ENCODE measurements around the gene KRT17.
"Not testable (repeated sequence)": the region's sequence is repeated elsewhere in the genome, so short reads cannot be mapped to it uniquely, and the experiment has no call there.

KRT17 gene

DNA sequence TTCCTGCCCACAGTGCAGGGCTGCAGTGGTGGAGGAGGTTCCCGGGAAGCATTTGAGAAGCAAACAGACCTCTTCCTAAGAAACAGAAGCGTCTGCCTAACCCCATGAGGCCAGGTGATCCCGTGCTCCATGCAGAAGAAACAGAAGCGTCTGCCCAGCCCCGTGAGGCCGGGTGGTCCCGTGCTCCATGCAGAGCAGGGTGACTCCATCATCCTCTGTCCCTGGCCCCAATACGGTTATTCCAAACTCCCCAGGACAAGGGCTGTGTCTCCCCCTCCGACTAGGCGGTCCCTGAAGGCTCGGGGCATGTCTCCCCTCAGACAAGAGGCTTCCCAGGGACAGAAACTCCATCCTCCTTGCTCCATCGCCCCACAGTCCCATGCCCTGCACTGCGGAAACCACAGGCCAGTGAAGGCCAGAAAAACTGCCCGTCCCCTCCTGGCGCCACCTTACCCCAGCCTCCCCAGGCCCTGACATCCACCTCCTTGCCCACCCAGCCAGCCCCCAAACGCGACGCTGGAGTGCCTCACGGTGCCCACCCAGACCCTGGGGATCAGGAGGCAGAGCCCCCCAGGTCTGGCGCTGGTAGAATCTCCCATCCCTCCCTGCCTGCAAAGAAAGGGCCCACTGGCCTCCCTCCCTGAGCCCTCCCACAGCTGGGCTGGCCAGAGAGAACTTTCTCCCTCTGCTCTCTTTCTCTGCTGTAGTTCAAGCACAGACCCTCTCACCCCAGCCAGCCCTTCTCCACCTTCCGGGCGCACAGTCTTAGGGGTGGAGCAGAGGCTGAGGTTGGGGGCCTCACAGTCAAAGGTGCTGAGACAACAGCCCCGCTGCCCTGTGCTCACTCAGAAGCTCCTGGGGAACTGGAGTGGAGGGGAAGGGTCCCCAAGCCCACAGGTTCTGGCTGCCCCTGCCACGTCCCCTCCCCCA lies 30.6 kb upstream of the KRT17 start:
- H3K4me3 ChIP-seq (ENCODE audit: low read depth, low read length) = no peak overlapping the region

DNA sequence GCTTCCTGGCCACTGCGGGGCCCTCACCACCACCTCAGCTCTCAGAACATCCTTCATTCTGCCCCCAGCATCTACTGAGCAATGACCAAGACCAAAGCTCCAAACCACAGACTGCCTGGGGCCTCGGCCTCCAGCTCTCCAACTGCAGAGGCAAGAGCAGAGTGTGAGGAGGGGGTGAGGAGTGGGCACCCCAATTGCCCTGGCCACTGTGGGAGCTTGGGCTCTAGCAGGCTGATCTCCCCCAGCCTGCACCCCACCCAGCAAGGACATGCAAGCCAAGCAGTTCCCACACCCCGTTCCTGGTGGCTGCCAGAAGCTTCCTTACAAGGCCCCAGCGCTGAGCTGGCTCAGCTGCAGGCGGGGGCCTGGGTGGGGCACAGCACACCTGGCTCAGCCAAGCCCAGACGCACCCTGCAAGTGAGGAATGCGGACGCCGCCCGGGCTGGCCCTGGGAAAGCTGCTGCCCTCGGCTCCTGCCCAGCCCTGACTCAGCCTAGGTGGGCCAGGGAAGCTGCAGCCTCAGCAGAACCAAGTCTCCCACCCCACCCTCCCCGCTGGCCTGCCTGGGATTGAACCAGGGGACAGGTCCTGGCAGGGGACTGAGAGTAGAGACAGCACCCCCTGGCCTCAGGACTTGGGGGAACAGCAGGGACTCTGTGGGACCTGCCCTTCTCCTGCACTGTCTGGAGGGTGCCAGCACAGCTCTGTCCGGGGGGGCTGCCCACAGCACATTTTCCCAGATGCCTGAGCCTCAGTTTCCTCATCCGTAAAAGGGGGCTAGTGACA lies 29.7 kb upstream of the KRT17 start:
- H3K4me3 ChIP-seq (ENCODE audit: low read depth, low read length) = no peak overlapping the region

DNA sequence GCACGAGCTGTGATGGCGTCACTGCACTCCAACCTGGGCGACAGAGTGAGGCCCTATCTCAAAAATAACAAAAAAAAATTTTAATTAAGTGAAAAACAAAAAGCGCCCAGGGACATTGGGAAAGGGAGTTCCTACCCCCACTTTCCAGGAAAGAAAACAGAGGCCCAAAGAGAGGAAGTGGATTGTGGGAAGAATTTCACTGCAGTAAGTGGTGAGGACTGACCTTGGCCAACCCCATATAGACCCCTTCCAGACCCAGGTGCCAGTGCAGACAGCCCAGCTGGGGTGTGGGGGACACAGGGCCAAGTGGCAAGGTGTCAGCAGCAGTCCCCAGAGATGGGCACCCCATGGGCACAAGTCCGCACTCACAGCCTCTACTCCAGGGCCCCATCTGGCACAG lies 29.0 kb upstream of the KRT17 start:
- no peak overlapping the region for H3K4me3 ChIP-seq (ENCODE audit: low read depth, low read length)

DNA sequence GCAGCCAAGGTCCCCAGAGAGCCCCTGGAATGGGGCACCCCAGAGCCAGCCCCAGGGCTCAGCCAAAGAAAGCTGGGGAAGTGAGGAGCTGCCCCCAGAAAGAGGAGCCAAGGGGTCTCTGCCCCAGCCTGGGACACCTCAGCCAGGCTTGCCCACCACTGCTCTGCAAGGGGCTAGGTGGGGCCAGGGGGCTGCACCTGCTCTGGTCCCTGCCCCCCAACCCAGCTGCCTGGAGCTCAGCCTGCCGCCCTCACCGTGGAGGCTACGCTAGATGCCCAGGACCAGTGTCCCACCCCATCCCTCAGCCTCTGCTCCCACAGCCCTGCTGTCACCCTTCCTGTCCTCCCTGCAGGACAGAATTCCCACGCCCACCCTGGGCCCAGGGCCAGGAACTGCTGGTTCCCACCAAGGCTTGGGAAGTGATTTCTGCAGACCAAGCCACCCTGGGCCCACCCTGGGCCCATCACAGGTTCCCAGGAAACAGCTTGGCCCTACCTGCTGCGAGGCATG lies 28.1 kb upstream of the KRT17 start:
- H3K4me3 ChIP-seq (ENCODE audit: low read depth, low read length) = no peak overlapping the region

DNA sequence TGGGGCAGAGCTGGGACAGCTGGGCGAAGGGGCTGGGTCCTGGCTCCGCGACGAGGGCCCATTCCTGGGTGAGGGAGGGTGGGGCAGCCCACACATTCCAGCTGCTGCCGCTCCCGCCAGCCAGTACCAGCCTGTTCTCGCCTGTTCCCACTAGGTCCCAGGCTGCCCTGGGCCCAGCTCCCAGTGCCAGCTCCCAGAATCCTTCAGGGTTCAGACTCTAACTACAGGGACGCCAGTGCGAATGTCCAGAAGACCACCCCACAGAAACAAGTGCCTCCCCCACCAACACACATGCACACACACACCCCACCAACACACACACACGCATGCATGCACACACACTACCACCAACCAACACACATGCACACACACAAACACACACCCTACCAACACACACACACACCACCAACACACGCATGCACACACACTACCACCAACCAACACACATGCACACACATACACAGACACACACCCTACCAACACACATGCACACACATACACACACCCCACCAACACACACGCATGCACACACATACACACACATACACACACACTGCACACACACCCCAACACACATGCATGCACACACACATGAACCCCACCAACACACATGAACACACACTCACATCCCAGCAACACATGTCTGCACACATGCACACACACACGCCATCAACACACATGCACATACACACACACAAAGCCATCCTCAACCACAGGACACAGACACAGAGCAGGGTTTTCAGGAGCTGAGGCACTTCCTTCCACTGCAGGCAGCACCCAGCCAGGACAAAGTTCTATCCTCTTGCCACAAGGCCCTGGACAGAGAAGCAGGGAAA lies 27.5 kb upstream of the KRT17 start:
- no peak overlapping the region for H3K4me3 ChIP-seq (ENCODE audit: low read depth, low read length)

DNA sequence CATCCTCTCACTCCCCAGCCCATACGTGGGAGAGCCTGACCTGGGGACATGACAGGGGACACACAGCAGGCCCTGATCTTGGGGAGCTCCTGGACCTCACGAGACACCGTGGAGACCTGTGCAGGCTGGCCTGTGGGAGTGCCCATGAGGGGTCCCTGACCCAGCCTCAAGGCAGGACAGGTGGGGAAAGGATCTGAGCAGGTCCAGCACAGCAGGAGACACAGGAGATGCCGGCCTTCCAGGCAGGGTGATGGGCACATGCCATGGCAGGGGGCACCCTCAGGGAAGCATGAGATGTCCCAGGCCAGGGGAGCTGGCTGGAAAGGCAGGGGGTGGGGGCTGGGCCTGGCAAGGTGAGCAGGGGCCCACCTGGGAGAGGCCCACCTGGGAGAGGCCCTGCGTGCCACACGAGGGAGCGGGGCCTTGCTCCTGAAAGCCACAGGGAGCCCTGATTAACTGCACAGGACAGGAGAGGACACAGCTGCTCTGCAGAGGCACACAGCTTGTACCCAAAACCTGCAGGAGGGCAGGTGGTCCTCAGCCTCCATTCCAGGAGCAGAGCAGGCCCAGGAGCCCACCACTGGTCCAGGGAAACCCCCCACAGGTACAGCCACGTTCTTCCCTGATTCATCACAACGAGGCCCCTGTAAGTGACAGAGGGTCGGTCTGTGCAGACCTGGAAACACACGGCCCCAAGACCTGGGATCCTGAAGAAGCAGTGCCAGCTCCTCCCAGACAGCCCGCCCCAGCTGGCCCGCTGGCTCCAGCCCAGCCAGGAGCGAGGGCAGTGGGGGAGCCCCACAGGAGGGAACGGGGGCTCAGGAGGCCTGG lies 26.6 kb upstream of the KRT17 start:
- H3K4me3 ChIP-seq (ENCODE audit: low read depth, low read length) = no peak overlapping the region

DNA sequence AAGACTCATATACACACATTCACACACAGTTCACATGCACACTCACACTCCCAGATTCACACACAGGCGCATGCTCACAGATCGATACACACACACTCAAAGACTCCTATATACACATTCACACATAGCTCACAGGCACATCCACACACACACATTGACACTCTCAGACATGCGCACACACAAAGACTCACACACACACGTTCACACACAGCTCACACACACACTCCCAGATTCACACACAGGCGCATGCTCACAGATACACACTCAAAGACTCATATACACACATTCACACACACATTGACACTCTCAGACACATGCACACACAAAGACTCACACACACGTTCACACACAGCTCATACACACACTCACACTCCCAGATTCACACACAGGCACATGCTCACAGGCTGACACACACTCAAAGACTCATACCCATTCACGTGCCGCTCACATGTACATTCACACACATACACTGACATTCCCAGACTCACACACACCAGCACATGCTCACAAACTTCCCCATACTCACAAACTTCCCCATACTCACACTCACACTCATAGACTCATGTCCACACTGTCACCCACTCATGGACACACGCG lies 25.6 kb upstream of the KRT17 start:
- H3K4me3 ChIP-seq (ENCODE audit: low read depth, low read length) = no peak overlapping the region

DNA sequence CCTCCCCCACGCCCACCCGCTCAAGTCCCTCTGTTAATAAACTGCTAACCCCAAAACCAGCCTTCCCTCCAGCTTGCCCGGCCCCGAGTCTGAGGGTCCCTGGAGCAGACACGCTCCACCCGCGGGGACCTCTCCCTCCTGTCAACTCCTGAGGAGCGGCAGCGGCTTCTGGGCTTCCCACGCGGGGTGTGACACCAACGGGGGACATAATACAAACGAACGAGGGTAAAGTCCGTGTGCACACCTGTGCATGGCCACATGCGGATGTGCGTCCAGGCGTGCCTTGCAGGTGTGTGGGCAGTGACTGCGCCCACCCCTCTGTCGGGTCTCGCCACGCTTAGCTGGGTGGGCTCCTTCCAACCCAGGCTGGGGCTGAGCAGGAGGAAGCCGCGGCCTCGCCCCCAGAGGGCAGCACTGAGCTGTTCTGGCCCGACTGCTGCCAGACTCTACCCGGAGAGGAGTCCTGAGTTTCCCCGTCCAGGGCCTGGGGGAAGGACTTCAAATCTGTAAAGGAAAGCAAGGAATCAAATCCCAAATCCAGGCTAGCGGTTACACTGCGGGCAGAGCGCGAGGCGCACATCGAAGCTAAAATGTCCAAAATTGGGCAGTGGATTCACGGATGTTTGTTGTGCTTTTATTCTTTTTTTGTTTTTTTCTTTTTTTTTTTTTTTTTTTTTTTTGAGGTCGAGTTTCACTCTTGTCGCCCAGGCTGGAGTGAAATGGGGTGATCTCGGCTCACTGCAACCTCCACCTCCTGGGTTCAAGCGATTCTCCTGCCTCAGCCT lies 24.2 kb upstream of the KRT17 start:
- H3K4me3 ChIP-seq (ENCODE audit: low read depth, low read length) = peak overlapping the region; percentile 45

DNA sequence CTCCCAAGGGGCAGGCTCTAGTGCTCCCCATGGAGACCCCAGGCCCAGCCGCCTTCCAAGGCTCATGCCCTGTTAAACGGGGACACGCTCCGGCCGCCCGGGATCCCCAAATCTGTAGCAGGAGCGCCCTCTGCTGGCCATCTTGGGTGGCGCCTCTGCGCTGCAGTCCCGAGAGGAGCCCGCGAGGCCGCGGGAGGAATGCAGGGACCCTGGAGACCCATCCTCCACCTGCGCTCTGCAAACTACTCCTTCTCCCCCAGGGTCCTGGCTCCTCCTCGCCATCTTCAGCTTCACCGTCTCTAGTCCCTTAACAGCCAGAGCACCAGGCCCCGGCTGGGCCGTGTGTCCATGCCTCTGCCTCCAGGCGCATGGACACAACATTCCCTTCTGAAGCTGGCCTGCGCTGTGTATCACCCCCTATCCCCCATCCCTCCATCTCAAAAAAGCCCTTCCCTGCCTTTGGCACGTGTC lies 23.6 kb upstream of the KRT17 start:
- peak overlapping the region; percentile 45 for H3K4me3 ChIP-seq (ENCODE audit: low read depth, low read length)

DNA sequence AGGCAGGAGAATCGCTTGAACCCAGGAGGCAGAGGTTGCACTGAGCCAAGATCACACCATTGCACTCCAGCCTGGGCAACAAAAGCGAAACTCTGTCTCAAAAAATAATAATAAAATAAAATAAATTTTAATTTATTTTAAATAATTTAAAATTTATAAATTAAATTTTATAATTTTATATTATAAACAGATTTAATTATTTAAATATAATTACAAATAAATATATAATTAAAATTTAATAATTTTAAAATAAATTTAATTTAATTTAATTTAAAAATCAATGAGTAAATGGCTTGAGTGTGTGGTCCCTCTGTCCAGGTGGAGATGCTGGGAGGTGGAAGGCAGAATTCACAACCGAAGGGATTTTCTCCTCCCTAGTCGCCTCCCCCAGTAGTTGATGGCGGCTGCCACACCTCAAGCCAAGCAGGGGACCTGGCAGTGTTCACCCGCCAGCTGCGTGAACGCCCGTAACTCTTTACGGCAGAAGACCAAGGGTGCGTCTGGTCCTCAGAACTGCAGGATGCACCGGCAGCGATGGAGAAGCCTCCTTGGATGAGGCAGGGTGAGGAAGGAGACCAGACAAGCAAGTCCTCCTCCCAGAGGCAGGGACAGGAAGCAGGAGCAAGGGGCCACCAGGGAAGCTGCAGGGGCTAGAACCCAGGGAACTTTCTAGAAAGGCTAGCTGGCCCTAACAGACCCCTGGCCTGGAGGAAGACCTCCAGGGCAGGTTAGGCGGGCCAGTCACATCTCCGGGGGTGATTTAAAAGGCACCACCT lies 22.9 kb upstream of the KRT17 start:
- no peak overlapping the region for H3K4me3 ChIP-seq (ENCODE audit: low read depth, low read length)

DNA sequence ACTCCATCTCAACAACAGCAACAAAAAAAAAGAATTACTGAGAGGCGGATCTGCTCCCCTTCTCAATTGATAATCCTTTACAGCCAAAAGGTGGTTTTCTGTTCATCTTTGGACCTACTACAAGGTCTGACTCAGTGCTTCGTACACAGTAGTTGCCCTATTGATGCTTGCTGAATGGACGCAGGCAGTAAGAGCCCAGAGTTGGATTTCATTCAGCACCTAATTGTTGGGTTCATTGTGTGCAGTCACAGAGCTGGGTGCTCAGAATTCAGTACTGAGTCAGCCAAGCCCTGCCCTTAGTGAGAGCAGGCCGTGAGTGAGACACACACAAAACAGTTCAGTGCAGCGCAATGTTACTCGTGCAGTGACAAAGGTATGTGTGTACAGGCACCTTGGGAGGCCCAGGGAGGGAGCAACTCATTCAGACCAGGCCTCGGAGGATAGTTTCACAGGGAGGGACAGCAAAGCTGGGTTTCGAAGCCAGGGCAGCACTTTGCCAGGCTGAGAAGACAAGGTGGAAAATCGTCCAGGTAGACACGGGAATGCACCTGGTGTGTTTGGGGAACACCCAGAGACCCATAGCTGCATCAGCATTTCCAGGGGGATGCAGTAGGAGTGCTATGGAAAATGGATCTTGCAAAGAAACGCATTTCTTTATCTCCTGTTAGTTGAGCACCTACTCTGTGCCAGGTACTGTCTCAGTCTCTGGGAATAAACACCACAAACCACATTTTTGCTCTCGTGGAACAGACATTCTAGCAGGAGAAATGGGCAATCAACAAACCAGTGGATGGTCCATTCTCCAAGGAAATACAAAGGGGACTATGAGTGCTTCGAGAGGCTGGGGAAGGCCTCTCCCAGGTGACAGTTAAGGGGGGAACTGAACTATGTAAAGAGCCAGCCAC lies 18.1 kb upstream of the KRT17 start:
- no peak overlapping the region for H3K4me3 ChIP-seq (ENCODE audit: low read depth, low read length)

DNA sequence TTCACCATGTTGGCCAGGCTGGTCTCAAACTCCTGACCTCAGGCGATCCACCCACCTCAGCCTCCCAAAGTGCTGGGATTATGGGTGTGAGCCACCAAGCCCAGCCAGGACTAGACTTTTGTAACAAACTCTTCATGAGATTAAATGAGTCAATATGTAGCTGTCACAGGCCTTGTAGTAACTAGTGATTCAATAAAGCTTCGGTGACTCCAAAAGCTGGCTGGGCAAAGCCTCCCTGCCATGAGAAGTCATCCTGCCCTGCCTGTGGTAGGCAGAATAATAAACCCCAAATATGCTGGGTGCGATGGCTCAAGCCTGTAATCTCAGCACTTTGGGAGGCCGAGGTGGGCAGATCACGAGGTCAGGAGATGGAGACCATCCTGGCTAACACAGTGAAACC lies 16.2 kb upstream of the KRT17 start:
- H3K4me3 ChIP-seq (ENCODE audit: low read depth, low read length) = not testable (repeated sequence)

DNA sequence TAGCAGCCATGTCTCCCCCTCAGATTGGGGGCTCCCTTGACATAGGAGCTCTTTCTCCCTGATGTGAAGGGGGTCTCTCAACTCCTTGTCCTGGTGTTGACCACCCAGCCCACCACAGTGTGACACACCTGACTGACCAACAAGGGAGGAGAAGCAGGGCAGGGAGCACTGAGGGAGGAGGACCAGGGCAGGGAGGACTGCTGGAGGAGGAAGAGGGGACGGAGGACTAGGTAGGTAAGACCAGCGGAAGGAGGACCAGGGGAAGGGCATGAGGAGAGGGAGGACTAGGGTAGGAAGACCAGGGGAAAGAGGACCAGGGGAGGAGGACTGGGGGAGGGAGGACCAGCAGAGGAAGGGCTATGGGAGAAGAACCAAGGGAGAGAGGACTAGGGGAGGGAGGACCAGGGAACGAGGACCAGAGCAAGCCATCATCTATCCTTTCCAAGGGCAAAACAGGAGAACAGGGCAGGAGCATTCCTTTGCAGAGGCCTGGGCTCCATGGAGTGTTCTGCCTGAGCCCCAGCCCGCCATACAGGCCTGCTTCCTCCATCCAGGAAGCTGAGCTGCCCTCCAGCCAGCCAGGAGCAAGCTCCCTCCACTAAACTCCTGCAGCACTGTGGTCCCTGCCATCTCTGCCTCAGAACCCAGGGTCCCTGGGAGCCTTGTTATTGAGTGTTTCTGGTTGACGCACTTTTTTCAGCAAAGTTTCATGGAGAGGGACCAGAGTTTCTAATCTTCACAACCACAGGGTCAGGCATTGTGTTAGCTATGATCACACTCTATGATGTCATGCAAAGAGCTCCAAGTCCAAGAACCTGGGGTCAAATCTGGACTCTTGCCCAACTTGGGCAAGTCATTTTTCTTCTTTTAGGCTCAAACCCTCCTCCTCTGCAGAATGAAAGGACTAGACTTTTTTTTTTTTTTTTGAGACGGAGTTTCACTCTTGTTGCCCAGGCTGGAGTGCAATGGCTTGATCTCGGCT lies 15.4 kb upstream of the KRT17 start:
- no peak overlapping the region for H3K4me3 ChIP-seq (ENCODE audit: low read depth, low read length)

DNA sequence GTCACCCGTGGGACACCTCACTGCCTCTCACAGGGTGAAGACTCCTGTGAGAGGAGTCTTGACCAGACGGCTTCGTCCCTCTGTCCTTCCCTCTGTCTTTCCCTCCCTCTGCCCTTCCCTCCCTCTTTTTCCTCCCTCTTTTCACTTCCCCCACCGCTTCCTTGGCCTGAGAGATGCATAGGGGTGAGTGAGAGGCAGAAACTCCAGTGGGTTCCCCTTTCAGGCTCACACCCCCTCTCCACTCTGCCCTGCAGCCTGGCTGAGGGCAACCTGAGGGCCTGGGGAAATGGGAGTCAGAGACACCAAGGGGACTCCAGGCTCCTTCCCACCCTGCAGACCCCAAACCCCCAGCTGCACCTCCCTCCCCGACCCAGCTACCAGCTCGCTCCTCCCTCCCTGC lies 14.6 kb upstream of the KRT17 start:
- no peak overlapping the region for H3K4me3 ChIP-seq (ENCODE audit: low read depth, low read length)

DNA sequence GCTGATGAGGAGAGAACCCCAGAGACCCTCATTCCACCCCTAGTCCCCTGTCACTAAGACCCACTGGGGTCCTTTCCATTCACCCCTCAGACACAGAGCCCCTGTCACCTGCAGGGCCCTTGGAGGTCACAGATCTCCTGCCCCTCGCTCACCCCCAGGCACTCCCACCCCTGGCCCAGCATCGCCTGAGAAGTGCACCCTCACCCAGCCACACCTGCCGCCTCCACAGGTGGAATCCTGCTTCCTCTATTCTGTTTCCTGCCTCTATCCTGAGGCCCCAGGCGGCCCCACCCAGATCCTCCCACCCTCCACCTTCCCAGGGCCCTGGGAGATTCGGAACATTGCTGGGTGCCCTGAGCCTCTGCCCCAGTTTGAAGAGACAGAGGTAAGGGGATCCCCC lies 13.8 kb upstream of the KRT17 start:
- no peak overlapping the region for H3K4me3 ChIP-seq (ENCODE audit: low read depth, low read length)

DNA sequence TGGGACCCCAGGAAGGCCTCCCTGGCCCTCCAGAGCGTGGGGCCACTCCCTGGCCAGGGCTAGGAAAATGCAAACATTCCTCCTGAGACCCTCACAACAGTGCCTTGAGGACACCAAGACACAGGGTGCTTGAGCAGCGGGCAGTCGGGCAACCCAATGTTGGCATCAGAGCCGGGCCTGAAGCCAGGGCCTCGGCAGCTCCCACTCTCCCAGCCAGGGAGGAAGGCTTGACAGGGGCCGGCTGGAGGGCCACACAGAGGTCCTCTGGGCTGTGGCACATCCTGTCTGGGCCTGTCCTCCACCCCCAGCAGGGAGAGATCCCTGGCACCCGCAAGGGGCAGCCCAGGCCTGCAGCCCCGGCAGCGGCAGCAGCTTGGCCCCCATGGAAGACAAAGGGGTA lies 12.3 kb upstream of the KRT17 start:
- H3K4me3 ChIP-seq (ENCODE audit: low read depth, low read length) = no peak overlapping the region
